A549 (cell line): ENCODE data around the gene SLC16A1. TPM values are rescaled to one million over a fixed set of nuclear protein-coding genes. Genes with fewer than 3 reads are reported as not detected.

ENCODE experiments used
- ATAC-seq, 2 experiments: fragments of 200-7000 bp in 1 of 2; fragments of >200 bp in 1 of 2; cut with Nextera tagmentation in 1 of 2; cut with Tn5 transposase in 1 of 2; 3 replicates each; pipeline versions ENCODE4 v1.8.0 to v1.9.1; 2018 to 2020; ENCODE audit warnings: mild to moderate bottlenecking in 1 of 2, moderate library complexity in 1 of 2
- CTCF ChIA-PET: fragments of 300-600 bp; sonication (Branson Sonifier 250); formaldehyde crosslinking; extraction: SDS; loops from one replicate; lab custom pipeline; 2021; ENCODE audit warnings: antibody characterized with exemption, inconsistent platforms; lab: Yijun Ruan, JAX
- POLR2A ChIA-PET: fragments of 350-600 bp; formaldehyde crosslinking; extraction: SDS; loops from one replicate; lab custom pipeline; 2021; ENCODE audit warnings: antibody characterized with exemption, inconsistent platforms; lab: Yijun Ruan, JAX
- DNase-seq, 2 experiments: peaks; one replicate each; pipeline versions ENCODE4 v3.0.0 to v3.0.0-alpha.2; 2011 to 2016; ENCODE audit warnings: low read depth in 1 of 2, low spot score in 1 of 2
- FAIRE-seq: peaks from 2 replicates; lab custom pipeline; 2011; peaks lifted over from hg19 to GRCh38; lab: Jason Lieb, UNC
- H3K27ac ChIP-seq, 2 experiments: fragments of >200 bp; sonication (Bioruptor Twin); formaldehyde crosslinking; 3 replicates each; pipeline ENCODE4 v1.5.1; 2016 to 2017
- H3K4me1 ChIP-seq: fragments of >200 bp; sonication (Bioruptor Twin); formaldehyde crosslinking; 3 replicates; pipeline ENCODE4 v1.6.1; 2016
- H3K4me2 ChIP-seq: fragments of >200 bp; sonication (Bioruptor Twin); formaldehyde crosslinking; 3 replicates; pipeline ENCODE4 v1.6.1; 2016
- H3K4me3 ChIP-seq: fragments of >200 bp; sonication (Bioruptor Twin); formaldehyde crosslinking; 3 replicates; pipeline ENCODE4 v1.5.1; 2016
- H3K9me3 ChIP-seq: fragments of >200 bp; sonication (Bioruptor Twin); formaldehyde crosslinking; 3 replicates; pipeline ENCODE4 v1.6.1; 2016
- CBX2 ChIP-seq: fragments of 200-600 bp; sonication (generic); IDR thresholded peaks from 2 replicates; pipeline ENCODE4 v1.6.1; 2016; ENCODE audit warnings: low read depth, mild to moderate bottlenecking, borderline replicate concordance
- EHF ChIP-seq: fragments of 250-450 bp; sonication (Bioruptor Pico); IDR thresholded peaks from 2 replicates; pipeline ENCODE4 v1.5.0; 2020; ENCODE audit warnings: mild to moderate bottlenecking
- ESRRA ChIP-seq: fragments of 150-350 bp; IDR thresholded peaks from 2 replicates; pipeline ENCODE4 v1.6.1; 2014; ENCODE audit warnings: mild to moderate bottlenecking, low read length, borderline replicate concordance
- FOXS1 ChIP-seq: fragments of 250-450 bp; sonication (Bioruptor Pico); IDR thresholded peaks from 2 replicates; pipeline ENCODE4 v1.5.0; 2020; ENCODE audit warnings: mild to moderate bottlenecking, moderate library complexity
- HOXB13 ChIP-seq: fragments of 250-450 bp; sonication (Bioruptor Pico); IDR thresholded peaks from 2 replicates; pipeline ENCODE4 v1.5.0; 2020; ENCODE audit warnings: low read depth, mild to moderate bottlenecking, moderate library complexity
- KDM1A ChIP-seq: fragments of 200-600 bp; sonication (generic); IDR thresholded peaks from 2 replicates; pipeline ENCODE4 v1.6.1; 2016; ENCODE audit warnings: low read depth, mild to moderate bottlenecking
- MYC ChIP-seq: IDR thresholded peaks from 2 replicates; pipeline ENCODE4 v1.6.1; 2012; ENCODE audit warnings: mild to moderate bottlenecking, inconsistent platforms, low read length, improper control_type of control experiment, borderline replicate concordance
- NFE2L2 ChIP-seq: fragments of 150-350 bp; conservative IDR thresholded peaks from 2 replicates; pipeline ENCODE4 v1.6.1; 2014; ENCODE audit warnings: low read length
- NPAS2 ChIP-seq: fragments of 250-450 bp; sonication (Bioruptor Pico); IDR thresholded peaks from 2 replicates; pipeline ENCODE4 v1.8.0; 2022; ENCODE audit warnings: mild to moderate bottlenecking, moderate library complexity, borderline replicate concordance
- POLR2A ChIP-seq: IDR thresholded peaks from 2 replicates; pipeline ENCODE4 v1.6.1; 2012; ENCODE audit warnings: mild to moderate bottlenecking, low read length
- POLR2AphosphoS2 ChIP-seq: conservative IDR thresholded peaks from 2 replicates; pipeline ENCODE4 v1.6.1; 2012; ENCODE audit warnings: low read length, improper control_type of control experiment, inconsistent platforms
- RAD21 ChIP-seq, 2 experiments: fragments of >200 bp in 1 of 2; sonication (Bioruptor Twin) in 1 of 2; formaldehyde crosslinking in 1 of 2; IDR thresholded peaks in 1 of 2; conservative IDR thresholded peaks in 1 of 2; 2 replicates in 1 of 2; 3 replicates in 1 of 2; pipeline ENCODE4 v1.6.1; 2012 to 2018; ENCODE audit warnings: inconsistent platforms in 1 of 2
- RCOR1 ChIP-seq: fragments of 150-350 bp; IDR thresholded peaks from 2 replicates; pipeline ENCODE4 v1.6.1; 2014; ENCODE audit warnings: antibody characterized with exemption, low read length, low read depth
- RFX5 ChIP-seq: fragments of 450-650 bp; IDR thresholded peaks from 2 replicates; pipeline ENCODE4 v1.7.1; 2014; ENCODE audit warnings: antibody characterized with exemption, mild to moderate bottlenecking, moderate library complexity
- SMC3 ChIP-seq: fragments of >200 bp; sonication (Bioruptor Twin); formaldehyde crosslinking; IDR thresholded peaks from 3 replicates; pipeline ENCODE4 v1.6.1; 2018; ENCODE audit warnings: inconsistent platforms
- TFCP2L1 ChIP-seq: fragments of 250-450 bp; sonication (Bioruptor Pico); IDR thresholded peaks from 2 replicates; pipeline ENCODE4 v1.5.0; 2021; ENCODE audit warnings: mild to moderate bottlenecking
- ZNF302 ChIP-seq: fragments of 250-450 bp; sonication (Bioruptor Pico); IDR thresholded peaks from 2 replicates; pipeline ENCODE4 v1.9.0; 2021; ENCODE audit warnings: inconsistent platforms, mild to moderate bottlenecking, moderate library complexity
- ZSCAN20 ChIP-seq: fragments of 250-450 bp; sonication (Bioruptor Pico); IDR thresholded peaks from 2 replicates; pipeline ENCODE4 v1.8.0; 2022; ENCODE audit warnings: mild to moderate bottlenecking, moderate library complexity
- WGBS: methylation state at CpG from one replicate; pipeline ENCODE4 v1.1.6; 2017; ENCODE audit errors: missing lambda C conversion rate; 5-methylcytosine and 5-hydroxymethylcytosine counted together
- polyA plus RNA-seq, 4 experiments: library from polyadenylated mRNA; depleted of rRNA in 3 of 4; stranded (reverse); fragments of >200 nt; fragmentation: RNase III in 1 of 4; extraction: RNeasy Plus Mini Kit Qiagen cat#74134 plus additional on column Dnase treatment in 1 of 4; gene quantifications; 2 replicates in 3 of 4; 3 replicates in 1 of 4; pipeline ENCODE4 v1.2.3, GENCODE V29; 2011 to 2017
- TF ChIP-seq, protein P1 (sequence below): fragments of 250-450 bp; sonication (Bioruptor Pico); IDR thresholded peaks from 2 replicates; pipeline ENCODE4 v1.5.0; 2021; ENCODE audit warnings: mild to moderate bottlenecking, moderate library complexity, borderline replicate concordance
- TF ChIP-seq, protein P2 (sequence below): IDR thresholded peaks from 2 replicates; pipeline ENCODE4 v1.6.1; 2012
- TF ChIP-seq, protein P3 (sequence below): fragments of 450-650 bp; IDR thresholded peaks from 2 replicates; pipeline ENCODE4 v1.6.1; 2014; ENCODE audit warnings: antibody characterized with exemption
- TF ChIP-seq, protein P4 (sequence below): IDR thresholded peaks from 2 replicates; pipeline ENCODE4 v1.6.1; 2012; ENCODE audit warnings: low read depth, borderline replicate concordance

SLC16A1 gene
- polyA plus RNA-seq, 2 of the 4 experiments (the other 2 are of a cell fraction): 42.7 to 70.2 TPM

DNA sequence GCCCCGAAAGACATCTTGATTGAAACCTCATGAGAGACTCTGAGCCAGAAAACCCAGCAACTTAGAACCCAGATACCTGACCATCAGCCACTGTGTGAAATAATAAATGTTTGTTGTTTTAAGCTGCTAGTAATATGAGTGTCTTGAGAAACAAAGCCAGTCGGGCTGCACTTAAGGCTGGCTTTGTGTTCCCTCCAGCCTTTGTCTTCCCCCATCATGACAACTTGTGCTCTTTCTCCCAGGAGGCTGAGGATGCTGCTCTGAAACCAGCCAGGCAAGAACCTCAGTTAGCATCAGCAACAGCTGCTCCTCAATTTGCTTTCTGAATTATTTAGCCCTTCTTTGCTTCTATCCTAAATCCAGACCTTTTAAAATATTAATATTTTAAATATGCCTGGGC is 78.2 kb downstream of the SLC16A1 start (continued):
- no peak for TF ChIP-seq ESRRA
- no peak for TF ChIP-seq ZNF302 (CRISPR knock-in tag)
- TF ChIP-seq, protein P1, sequence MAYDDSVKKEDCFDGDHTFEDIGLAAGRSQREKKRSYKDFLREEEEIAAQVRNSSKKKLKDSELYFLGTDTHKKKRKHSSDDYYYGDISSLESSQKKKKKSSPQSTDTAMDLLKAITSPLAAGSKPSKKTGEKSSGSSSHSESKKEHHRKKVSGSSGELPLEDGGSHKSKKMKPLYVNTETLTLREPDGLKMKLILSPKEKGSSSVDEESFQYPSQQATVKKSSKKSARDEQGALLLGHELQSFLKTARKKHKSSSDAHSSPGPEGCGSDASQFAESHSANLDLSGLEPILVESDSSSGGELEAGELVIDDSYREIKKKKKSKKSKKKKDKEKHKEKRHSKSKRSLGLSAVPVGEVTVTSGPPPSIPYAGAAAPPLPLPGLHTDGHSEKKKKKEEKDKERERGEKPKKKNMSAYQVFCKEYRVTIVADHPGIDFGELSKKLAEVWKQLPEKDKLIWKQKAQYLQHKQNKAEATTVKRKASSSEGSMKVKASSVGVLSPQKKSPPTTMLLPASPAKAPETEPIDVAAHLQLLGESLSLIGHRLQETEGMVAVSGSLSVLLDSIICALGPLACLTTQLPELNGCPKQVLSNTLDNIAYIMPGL (CRISPR knock-in tag): no peak
- TF ChIP-seq KDM1A: no peak
- TF ChIP-seq FOXS1 (CRISPR knock-in tag): no peak
- no peak for TF ChIP-seq RAD21 (conservative IDR thresholded peaks at IDR 0.05 in 1 of 2, IDR thresholded peaks at IDR 0.05 in 1 of 2)
- no peak for TF ChIP-seq POLR2A
- TF ChIP-seq, protein P2, sequence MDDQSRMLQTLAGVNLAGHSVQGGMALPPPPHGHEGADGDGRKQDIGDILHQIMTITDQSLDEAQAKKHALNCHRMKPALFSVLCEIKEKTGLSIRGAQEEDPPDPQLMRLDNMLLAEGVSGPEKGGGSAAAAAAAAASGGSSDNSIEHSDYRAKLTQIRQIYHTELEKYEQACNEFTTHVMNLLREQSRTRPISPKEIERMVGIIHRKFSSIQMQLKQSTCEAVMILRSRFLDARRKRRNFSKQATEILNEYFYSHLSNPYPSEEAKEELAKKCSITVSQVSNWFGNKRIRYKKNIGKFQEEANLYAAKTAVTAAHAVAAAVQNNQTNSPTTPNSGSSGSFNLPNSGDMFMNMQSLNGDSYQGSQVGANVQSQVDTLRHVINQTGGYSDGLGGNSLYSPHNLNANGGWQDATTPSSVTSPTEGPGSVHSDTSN: no peak
- TF ChIP-seq, protein P3, sequence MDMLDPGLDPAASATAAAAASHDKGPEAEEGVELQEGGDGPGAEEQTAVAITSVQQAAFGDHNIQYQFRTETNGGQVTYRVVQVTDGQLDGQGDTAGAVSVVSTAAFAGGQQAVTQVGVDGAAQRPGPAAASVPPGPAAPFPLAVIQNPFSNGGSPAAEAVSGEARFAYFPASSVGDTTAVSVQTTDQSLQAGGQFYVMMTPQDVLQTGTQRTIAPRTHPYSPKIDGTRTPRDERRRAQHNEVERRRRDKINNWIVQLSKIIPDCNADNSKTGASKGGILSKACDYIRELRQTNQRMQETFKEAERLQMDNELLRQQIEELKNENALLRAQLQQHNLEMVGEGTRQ: no peak

DNA sequence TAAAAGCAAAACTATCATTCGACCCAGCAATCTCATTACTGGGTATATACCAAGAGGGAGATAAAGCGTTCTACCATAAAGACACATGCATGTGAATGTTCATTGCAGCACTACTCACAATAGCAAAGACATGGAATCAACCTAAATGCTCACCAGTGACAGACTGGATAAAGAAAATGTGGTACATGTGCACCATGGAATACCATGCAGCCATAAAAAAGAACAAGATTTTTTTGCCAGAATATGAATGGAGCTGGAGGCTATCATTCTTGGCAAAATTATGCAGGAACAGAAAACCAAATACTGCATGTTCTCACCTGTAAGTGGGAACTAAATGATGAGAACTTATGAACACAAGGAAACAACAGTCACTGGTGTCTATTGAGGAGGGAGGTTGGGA is 79.7 kb downstream of the SLC16A1 start:
- no peak overlapping the region for H3K27ac ChIP-seq
- DNase-seq (no peak), FAIRE-seq (no peak), ATAC-seq (no peak)
- TF ChIP-seq RCOR1 (no peak), TFCP2L1 (CRISPR knock-in tag) (no peak), HOXB13 (CRISPR knock-in tag) (no peak), SMC3 (no peak), CBX2 (no peak), NPAS2 (CRISPR knock-in tag) (no peak), ZSCAN20 (CRISPR knock-in tag) (no peak), POLR2AphosphoS2 (no peak), POLR2A (no peak)
- TF ChIP-seq, protein P4, sequence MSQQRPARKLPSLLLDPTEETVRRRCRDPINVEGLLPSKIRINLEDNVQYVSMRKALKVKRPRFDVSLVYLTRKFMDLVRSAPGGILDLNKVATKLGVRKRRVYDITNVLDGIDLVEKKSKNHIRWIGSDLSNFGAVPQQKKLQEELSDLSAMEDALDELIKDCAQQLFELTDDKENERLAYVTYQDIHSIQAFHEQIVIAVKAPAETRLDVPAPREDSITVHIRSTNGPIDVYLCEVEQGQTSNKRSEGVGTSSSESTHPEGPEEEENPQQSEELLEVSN: no peak
- no peaks in the 10 kb centered on the region for H3K4me1 ChIP-seq
- no peaks in the 10 kb centered on the region for H3K9me3 ChIP-seq
- no peak overlapping the region for H3K4me3 ChIP-seq
- ChIA-PET CTCF (interaction anchor here (0.8 to 1.3 kb wide), 3 partner anchors 68 to 166 kb away, joined by 3 to 7 read pairs (median 4); no protein-coding TSS in a partner anchor), POLR2A (no interaction called here)
- no peak overlapping the region for H3K4me2 ChIP-seq
- 66% methylated on average over 2 of the region's 2 CpGs for WGBS

DNA sequence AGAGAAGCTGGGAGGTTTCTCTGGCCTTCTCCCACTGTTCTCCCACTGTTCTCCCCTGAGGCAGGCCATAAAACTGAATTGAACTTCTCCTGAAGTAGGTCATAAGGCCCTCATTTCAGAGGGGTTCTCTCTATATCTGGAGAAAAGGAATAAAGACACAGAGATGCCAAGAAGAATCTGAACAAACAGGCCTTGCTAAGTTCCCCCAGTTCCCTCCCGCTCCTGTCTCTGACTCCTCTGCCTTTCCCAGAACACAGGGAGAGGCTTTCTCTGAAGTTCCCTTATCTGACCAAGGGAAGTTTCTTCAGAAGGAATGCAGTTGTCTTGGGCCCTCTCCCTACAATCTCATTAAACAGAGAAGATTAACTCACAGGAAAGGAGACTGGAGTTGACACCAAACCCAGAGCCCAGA is 83.4 kb downstream of the SLC16A1 start:
- DNase-seq: no peak
- CTCF ChIA-PET: interaction anchor here (5.4 kb wide), 1 partner anchor 8 kb away, joined by 31 read pairs; no protein-coding TSS in a partner anchor
- 100% methylated on average over 1 of the region's 1 CpG for WGBS
- H3K27ac ChIP-seq: no peak overlapping the region
- H3K4me2 ChIP-seq: no peak overlapping the region
- H3K4me1 ChIP-seq: no peaks in the 10 kb centered on the region
- no peaks in the 10 kb centered on the region for H3K9me3 ChIP-seq
- ATAC-seq: no peak
- no peak for TF ChIP-seq NFE2L2
- TF ChIP-seq MYC: no peak
- no peak for TF ChIP-seq HOXB13 (CRISPR knock-in tag)
- TF ChIP-seq RFX5: no peak
- no peak for TF ChIP-seq POLR2AphosphoS2
- no peak for TF ChIP-seq EHF (CRISPR knock-in tag)
- no peak for FAIRE-seq
- H3K4me3 ChIP-seq: no peak overlapping the region
- POLR2A ChIA-PET: no interaction called here
